SKM-1 (cell line): Measurements from ENCODE around the gene TSGA10IP.
A peak's percentile ranks its signal among the peaks of the same experiment; 100 is the strongest.
"Not testable (repeated sequence)": the region's sequence is repeated elsewhere in the genome, so short reads cannot be mapped to it uniquely, and the experiment has no call there.

Source experiments
- DNase-seq: peaks from one replicate; lab custom pipeline; 2025; ENCODE audit not compliant: unreplicated experiment; lab: John Stamatoyannopoulos, UW

TSGA10IP gene

GRCh38 chr11:65945941-65946558 lies 770 bp downstream of the TSGA10IP start:
- no peak for DNase-seq

GRCh38 chr11:65946655-65947054 lies 1.4 kb downstream of the TSGA10IP start:
- no peak for DNase-seq

GRCh38 chr11:65947133-65947532 lies 1.9 kb downstream of the TSGA10IP start:
- no peak for DNase-seq

- no peak for DNase-seq
Observed at GRCh38 chr11:65947603-65948125, 2.4 kb downstream of the TSGA10IP start.

DNA sequence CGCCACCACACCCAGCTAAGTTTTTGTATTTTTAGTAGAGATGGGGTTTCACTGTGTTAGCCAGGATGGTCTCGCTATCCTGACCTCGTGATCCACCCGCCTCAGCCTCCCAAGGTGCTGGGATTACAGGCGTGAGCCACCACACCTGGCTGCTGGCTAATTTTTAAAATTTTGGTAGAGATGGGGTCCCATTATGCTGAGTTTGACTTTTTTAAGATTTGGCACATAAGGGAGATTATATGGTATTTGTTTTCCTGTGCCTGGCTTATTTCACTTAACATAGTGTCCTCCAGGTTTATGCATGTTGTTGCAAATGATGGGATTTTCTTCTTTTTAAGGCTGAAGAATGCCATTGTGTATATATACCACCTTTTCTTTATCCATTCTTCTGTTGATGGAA lies 5.4 kb downstream of the TSGA10IP start:
- not testable (repeated sequence) for DNase-seq

- DNase-seq, result not testable (repeated sequence)
Observed at GRCh38 chr11:65951641-65952040, 6.4 kb downstream of the TSGA10IP start.

- DNase-seq, result no peak
Observed at GRCh38 chr11:65952052-65952521, 6.8 kb downstream of the TSGA10IP start.

GRCh38 chr11:65953471-65953870 lies 8.2 kb downstream of the TSGA10IP start:
- DNase-seq, result no peak

DNA sequence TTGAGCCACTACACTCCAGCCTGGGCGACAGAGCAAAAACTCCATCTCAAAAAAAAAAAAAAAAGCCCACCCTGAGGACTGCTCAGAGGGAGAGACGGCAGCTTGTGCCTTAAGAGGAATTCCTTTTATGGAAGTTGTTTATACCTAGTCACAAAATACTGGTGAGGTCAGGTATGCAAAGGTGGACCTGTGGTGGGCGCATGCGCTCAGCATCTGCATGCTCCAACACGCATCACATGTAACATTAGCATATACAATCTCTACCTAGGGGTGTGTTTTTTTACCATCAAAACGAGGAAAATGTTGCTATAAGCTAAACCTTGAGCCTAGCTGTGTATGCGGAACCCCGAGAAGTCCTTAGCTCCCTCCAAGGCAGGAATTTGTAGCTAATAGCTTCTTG lies 9.5 kb downstream of the TSGA10IP start:
- DNase-seq, result no peak

- DNase-seq, result no peak
Observed at GRCh38 chr11:65958291-65958690, 13.0 kb downstream of the TSGA10IP start.

GRCh38 chr11:65958774-65959420 lies 13.6 kb downstream of the TSGA10IP start:
- no peak for DNase-seq

DNA sequence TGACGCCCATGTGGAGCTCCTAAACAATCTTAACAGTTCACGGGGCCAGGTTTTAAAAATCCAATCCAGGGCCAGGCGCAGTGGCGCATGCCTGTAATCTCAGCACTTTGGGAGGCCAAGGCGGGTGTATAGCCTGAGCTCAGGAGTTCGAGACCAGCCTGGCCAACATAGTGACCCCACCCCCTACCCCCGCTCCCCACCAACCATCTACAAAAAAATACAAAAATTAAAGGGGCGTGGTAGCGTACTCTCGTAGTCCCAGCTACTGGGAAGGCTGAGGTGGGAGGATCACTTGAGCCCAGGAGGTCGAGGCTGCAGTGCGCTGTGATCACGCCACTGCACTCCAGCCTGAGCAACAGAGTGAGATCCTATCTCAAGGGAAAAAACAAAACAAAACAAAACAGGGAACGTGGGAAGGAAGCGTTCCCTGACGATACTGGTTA lies 15.6 kb downstream of the TSGA10IP start:
- no peak for DNase-seq

GRCh38 chr11:65961267-65962140 lies 16.2 kb downstream of the TSGA10IP start, which contains the start of gene SART1:
Gene SART1 (plus strand): TSS chr11:65961734. CDS start chr11:65961781, 47 bp downstream.
- DNase-seq, result peak; percentile 92

GRCh38 chr11:65962141-65962564 lies 16.9 kb downstream of the TSGA10IP start:
- no peak for DNase-seq

GRCh38 chr11:65964906-65965305 lies 19.6 kb downstream of the TSGA10IP start:
- DNase-seq, result no peak

GRCh38 chr11:65965986-65966762 lies 20.9 kb downstream of the TSGA10IP start:
- DNase-seq, result no peak

DNA sequence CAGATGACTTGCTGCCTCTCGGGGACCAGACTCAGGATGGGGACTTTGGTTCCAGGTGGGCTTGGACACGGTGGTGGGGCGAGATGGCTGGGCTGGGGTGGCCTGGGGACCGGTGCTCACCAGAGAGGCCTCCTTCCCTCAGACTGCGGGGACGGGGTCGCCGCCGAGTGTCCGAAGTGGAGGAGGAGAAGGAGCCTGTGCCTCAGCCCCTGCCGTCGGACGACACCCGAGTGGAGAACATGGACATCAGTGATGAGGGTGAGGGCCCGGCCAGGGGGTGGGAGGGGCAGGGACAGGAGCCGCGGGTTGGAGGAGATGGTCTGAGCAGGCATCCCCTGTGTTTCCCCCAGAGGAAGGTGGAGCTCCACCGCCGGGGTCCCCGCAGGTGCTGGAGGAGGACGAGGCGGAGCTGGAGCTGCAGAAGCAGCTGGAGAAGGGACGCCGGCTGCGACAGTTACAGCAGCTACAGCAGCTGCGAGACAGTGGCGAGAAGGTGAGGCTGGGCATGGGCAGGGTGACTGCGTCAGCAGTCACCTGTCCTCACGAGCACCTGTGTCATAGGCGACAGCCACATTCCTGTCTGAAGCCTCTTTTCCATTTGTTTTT lies 22.2 kb downstream of the TSGA10IP start:
- DNase-seq, result no peak

GRCh38 chr11:65968600-65969482 lies 23.6 kb downstream of the TSGA10IP start:
- DNase-seq, result no peak

- no peak for DNase-seq
Observed at GRCh38 chr11:65972116-65972515, 26.8 kb downstream of the TSGA10IP start.
